Measurements from ENCODE around the gene GJC1.

Gene GJC1

DNA sequence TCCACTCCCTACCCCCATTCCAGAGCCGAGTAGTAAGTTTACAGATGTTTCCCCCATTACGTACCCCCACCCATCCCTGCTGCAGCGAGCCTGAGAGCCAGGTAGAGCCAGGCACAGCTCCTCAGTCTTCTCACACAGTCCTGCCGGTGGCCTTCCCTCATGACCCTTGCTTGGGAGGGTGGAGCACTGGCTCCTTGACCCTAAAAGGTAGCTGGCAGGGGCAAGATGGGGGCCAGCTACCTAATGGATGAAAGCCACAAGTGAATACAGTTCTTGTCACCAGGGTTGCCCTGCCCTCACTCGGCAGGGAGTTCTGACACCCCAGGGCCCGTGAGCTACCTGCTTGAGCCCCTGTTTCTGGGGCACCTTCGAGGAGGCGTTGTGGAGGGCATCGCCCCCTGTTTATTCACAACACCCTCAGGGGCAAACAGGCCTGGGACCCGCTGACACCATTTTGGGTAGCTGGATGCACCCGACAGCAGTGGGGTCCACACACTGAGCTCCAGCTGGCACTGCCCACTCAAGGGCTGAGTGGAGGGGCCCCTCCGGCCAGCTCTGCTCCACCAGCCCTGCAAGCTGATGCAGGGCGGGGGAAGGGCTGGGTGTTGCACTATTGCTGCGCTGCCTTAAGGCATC, 49.1 kb downstream of the GJC1 start:
- H3K4me3 ChIP-seq (ENCODE audit: low read depth, low read length): no peak overlapping the region
- H3K4ac ChIP-seq (ENCODE audit: low read depth, low read length): no peak overlapping the region
- WGBS (ENCODE audit: extremely low coverage, insufficient coverage, insufficient read length): no CpG with 5 or more reads among the region's 14 CpGs
- no peak overlapping the region for H2BK5ac ChIP-seq (ENCODE audit: low read depth, low read length, poor library complexity)
- H3K27me3 ChIP-seq (ENCODE audit: insufficient read depth, low read length): peaks cover 2% of the 10 kb centered on the region
- H4K12ac ChIP-seq (ENCODE audit: low read depth, low read length): no peak overlapping the region
- no peaks in the 10 kb centered on the region for H3K36me3 ChIP-seq (ENCODE audit: control insufficient read depth in 1 of 2, insufficient read depth in 2 of 2, low read length in 2 of 2)
- H2AK5ac ChIP-seq (ENCODE audit: low read length): no peak overlapping the region
- H2BK12ac ChIP-seq (ENCODE audit: low read length): no peak overlapping the region
- H3K23ac ChIP-seq (ENCODE audit: low read length): no peak overlapping the region
- H3K14ac ChIP-seq (ENCODE audit: low read length): no peak overlapping the region
- H2AFZ ChIP-seq (ENCODE audit: insufficient read depth, low read length, poor library complexity): no peak overlapping the region
- no peak overlapping the region for H3K4me2 ChIP-seq (ENCODE audit: low read length)
- no peak overlapping the region for H3K18ac ChIP-seq (ENCODE audit: low read length)
- H3K9ac ChIP-seq (ENCODE audit: low read length): no peak overlapping the region
- H3K79me2 ChIP-seq (ENCODE audit: control insufficient read depth, insufficient read depth, low read length, poor library complexity): no peaks in the 10 kb centered on the region
- peaks cover 0 to 6% of the 10 kb centered on the region in 2 experiments for H3K4me1 ChIP-seq (ENCODE audit: control insufficient read depth in 1 of 2, insufficient read depth in 2 of 2, low read length in 2 of 2)
- DNase-seq: no peak
- no peak overlapping the region for H3K27ac ChIP-seq (ENCODE audit: low read depth, low read length)
- no peak overlapping the region for H2BK120ac ChIP-seq (ENCODE audit: insufficient read depth, low read length, poor library complexity)
- no peak overlapping the region for H4K8ac ChIP-seq (ENCODE audit: low read depth, low read length)
- H4K91ac ChIP-seq (ENCODE audit: low read depth, low read length): no peak overlapping the region
- H3K79me1 ChIP-seq (ENCODE audit: low read length): no peaks in the 10 kb centered on the region
- H3K9me3 ChIP-seq (ENCODE audit: insufficient read depth, low read depth, low read length): no peaks in the 10 kb centered on the region

DNA sequence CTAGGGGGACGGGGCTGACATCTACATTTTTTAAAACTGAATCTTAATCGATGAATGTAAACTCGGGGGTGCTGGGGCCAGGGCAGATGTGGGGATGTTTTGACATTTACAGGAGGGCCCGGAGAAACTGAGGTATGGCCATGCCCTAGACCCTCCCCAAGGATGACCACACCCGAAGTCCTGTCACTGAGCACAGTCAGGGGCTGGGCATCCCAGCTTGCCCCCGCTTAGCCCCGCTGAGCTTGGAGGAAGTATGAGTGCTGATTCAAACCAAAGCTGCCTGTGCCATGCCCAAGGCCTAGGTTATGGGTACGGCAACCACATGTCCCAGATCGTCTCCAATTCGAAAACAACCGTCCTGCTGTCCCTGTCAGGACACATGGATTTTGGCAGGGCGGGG, 49.9 kb downstream of the GJC1 start:
- no peak overlapping the region for H3K23ac ChIP-seq (ENCODE audit: low read length)

DNA sequence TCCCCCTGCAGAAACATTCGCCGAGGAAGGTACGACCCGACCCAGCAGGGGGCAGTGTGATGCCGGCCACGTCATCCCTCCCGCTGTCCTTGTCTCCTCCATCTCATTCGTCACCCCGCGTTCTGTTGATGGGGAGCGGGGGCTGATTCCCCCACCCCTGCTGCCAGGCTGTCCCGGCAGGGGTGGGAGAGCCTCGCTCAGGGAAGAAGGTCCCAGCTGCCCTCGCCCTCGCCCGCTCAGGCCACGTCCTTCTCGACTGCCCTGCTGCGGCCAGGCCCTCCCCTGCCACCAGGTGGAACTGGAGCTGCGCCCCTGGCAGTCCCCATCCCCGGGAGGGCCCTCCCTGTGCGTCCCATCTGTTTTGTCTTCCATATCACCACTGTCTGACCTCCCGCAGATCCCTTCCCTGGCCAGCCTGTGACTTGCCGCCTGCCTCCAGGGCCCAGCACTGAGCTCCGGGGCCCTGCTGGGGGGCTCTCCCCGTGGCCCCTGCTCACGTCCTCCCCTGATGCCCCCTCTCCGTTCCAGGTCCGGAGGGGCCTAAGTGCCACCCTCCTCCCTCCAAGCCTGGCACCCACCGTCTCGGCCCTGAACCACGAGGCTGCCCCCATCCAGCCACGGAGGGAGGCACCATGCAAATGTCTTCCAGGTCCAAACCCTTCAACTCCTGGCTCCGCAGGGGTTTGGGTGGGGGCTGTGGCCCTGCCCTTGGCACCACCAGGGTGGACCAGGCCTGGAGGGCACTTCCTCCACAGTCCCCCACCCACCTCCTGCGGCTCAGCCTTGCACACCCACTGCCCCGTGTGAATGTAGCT, 50.7 kb downstream of the GJC1 start:
- H3K9me3 ChIP-seq (ENCODE audit: insufficient read depth, low read depth, low read length): no peaks in the 10 kb centered on the region
- no peak overlapping the region for H4K91ac ChIP-seq (ENCODE audit: low read depth, low read length)
- peaks cover 4 to 11% of the 10 kb centered on the region in 2 experiments for H3K4me1 ChIP-seq (ENCODE audit: control insufficient read depth in 1 of 2, insufficient read depth in 2 of 2, low read length in 2 of 2)
- no peak overlapping the region for H2BK5ac ChIP-seq (ENCODE audit: low read depth, low read length, poor library complexity)
- no peak overlapping the region for H4K12ac ChIP-seq (ENCODE audit: low read depth, low read length)
- H3K36me3 ChIP-seq (ENCODE audit: control insufficient read depth in 1 of 2, insufficient read depth in 2 of 2, low read length in 2 of 2): no peaks in the 10 kb centered on the region
- no peaks in the 10 kb centered on the region for H3K79me1 ChIP-seq (ENCODE audit: low read length)
- peak overlapping the region; percentile 53 for H3K4me3 ChIP-seq (ENCODE audit: low read depth, low read length)
- H3K27ac ChIP-seq (ENCODE audit: low read depth, low read length): no peak overlapping the region
- no peaks in the 10 kb centered on the region for H3K79me2 ChIP-seq (ENCODE audit: control insufficient read depth, insufficient read depth, low read length, poor library complexity)
- peaks cover 2% of the 10 kb centered on the region for H3K27me3 ChIP-seq (ENCODE audit: insufficient read depth, low read length)
- DNase-seq: peak; percentile 54 to 78
- no peak overlapping the region for H3K4ac ChIP-seq (ENCODE audit: low read depth, low read length)
- no peak overlapping the region for H3K9ac ChIP-seq (ENCODE audit: low read length)
- H3K14ac ChIP-seq (ENCODE audit: low read length): no peak overlapping the region
- H2AFZ ChIP-seq (ENCODE audit: insufficient read depth, low read length, poor library complexity): peak overlapping the region; percentile 39
- H3K4me2 ChIP-seq (ENCODE audit: low read length): peak overlapping the region; percentile 85
- no peak overlapping the region for H2BK120ac ChIP-seq (ENCODE audit: insufficient read depth, low read length, poor library complexity)
- no peak overlapping the region for H3K23ac ChIP-seq (ENCODE audit: low read length)
- no CpG with 5 or more reads among the region's 36 CpGs for WGBS (ENCODE audit: extremely low coverage, insufficient coverage, insufficient read length)
- no peak overlapping the region for H3K18ac ChIP-seq (ENCODE audit: low read length)
- H2BK12ac ChIP-seq (ENCODE audit: low read length): no peak overlapping the region
- H4K8ac ChIP-seq (ENCODE audit: low read depth, low read length): peak overlapping the region; percentile 7
- no peak overlapping the region for H2AK5ac ChIP-seq (ENCODE audit: low read length)

More for the DNA sequence above, 49.9 kb downstream of the GJC1 start:
- H3K9me3 ChIP-seq (ENCODE audit: insufficient read depth, low read depth, low read length): no peaks in the 10 kb centered on the region
- no peaks in the 10 kb centered on the region for H3K36me3 ChIP-seq (ENCODE audit: control insufficient read depth in 1 of 2, insufficient read depth in 2 of 2, low read length in 2 of 2)
- no peak overlapping the region for H4K91ac ChIP-seq (ENCODE audit: low read depth, low read length)
- no peak overlapping the region for H4K8ac ChIP-seq (ENCODE audit: low read depth, low read length)
- no peak overlapping the region for H2AK5ac ChIP-seq (ENCODE audit: low read length)
- no peak overlapping the region for H2BK120ac ChIP-seq (ENCODE audit: insufficient read depth, low read length, poor library complexity)
- H3K9ac ChIP-seq (ENCODE audit: low read length): no peak overlapping the region
- H3K27ac ChIP-seq (ENCODE audit: low read depth, low read length): no peak overlapping the region
- no peak overlapping the region for H3K4ac ChIP-seq (ENCODE audit: low read depth, low read length)
- H2BK5ac ChIP-seq (ENCODE audit: low read depth, low read length, poor library complexity): no peak overlapping the region
- peaks cover under 1 to 8% of the 10 kb centered on the region in 2 experiments for H3K4me1 ChIP-seq (ENCODE audit: control insufficient read depth in 1 of 2, insufficient read depth in 2 of 2, low read length in 2 of 2)
- no peak for DNase-seq
- no peak overlapping the region for H4K12ac ChIP-seq (ENCODE audit: low read depth, low read length)
- no peak overlapping the region for H3K18ac ChIP-seq (ENCODE audit: low read length)
- no peaks in the 10 kb centered on the region for H3K79me1 ChIP-seq (ENCODE audit: low read length)
- H3K4me3 ChIP-seq (ENCODE audit: low read depth, low read length): no peak overlapping the region
- H3K14ac ChIP-seq (ENCODE audit: low read length): no peak overlapping the region
- no peak overlapping the region for H2BK12ac ChIP-seq (ENCODE audit: low read length)
- H2AFZ ChIP-seq (ENCODE audit: insufficient read depth, low read length, poor library complexity): no peak overlapping the region
- H3K79me2 ChIP-seq (ENCODE audit: control insufficient read depth, insufficient read depth, low read length, poor library complexity): no peaks in the 10 kb centered on the region
- H3K27me3 ChIP-seq (ENCODE audit: insufficient read depth, low read length): peaks cover 2% of the 10 kb centered on the region
- no CpG with 5 or more reads among the region's 12 CpGs for WGBS (ENCODE audit: extremely low coverage, insufficient coverage, insufficient read length)
- H3K4me2 ChIP-seq (ENCODE audit: low read length): no peak overlapping the region

DNA sequence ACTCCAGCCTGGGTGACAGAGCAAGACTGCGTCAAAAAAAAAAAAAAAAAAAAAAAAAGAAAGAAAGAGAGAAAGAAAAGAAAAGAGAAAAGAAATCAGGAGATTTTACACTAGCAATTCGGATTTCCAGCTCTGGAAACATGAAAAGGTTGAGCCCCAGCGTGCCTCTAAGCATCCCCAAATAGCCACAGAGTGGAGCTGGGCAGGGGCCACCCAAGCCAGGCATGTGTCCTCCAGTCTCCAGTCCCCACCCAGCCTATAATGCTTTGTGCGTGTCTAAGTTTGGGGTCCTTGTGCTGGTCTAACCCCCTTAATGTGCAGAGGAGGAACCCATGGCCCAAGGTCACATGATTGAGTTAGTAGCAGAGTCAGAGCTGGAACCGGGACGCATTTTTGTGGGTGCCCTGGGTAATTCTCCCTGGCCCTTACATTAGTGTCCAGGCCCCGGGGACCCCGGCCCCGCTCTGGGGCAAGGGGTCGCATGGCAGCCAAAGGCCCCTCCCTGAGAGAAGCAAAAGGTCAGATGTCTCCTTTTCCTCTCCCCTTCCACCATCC, 51.4 kb downstream of the GJC1 start:
- Histone ChIP-seq H3K4me2 (ENCODE audit: low read length) (peak overlapping the region; percentile 85), H3K27me3 (ENCODE audit: insufficient read depth, low read length) (peaks cover 2% of the 10 kb centered on the region), H3K9me3 (ENCODE audit: insufficient read depth, low read depth, low read length) (no peaks in the 10 kb centered on the region), H2BK5ac (ENCODE audit: low read depth, low read length, poor library complexity) (no peak overlapping the region), H4K91ac (ENCODE audit: low read depth, low read length) (no peak overlapping the region), H3K79me2 (ENCODE audit: control insufficient read depth, insufficient read depth, low read length, poor library complexity) (no peaks in the 10 kb centered on the region), H3K18ac (ENCODE audit: low read length) (no peak overlapping the region), H2BK120ac (ENCODE audit: insufficient read depth, low read length, poor library complexity) (no peak overlapping the region), H3K79me1 (ENCODE audit: low read length) (no peaks in the 10 kb centered on the region), H3K36me3 (ENCODE audit: control insufficient read depth in 1 of 2, insufficient read depth in 2 of 2, low read length in 2 of 2) (no peaks in the 10 kb centered on the region), H2BK12ac (ENCODE audit: low read length) (no peak overlapping the region), H3K23ac (ENCODE audit: low read length) (no peak overlapping the region), H3K4me1 (ENCODE audit: control insufficient read depth in 1 of 2, insufficient read depth in 2 of 2, low read length in 2 of 2) (peaks cover 4 to 11% of the 10 kb centered on the region in 2 experiments), H4K12ac (ENCODE audit: low read depth, low read length) (no peak overlapping the region), H3K4me3 (ENCODE audit: low read depth, low read length) (no peak overlapping the region), H2AK5ac (ENCODE audit: low read length) (no peak overlapping the region), H3K4ac (ENCODE audit: low read depth, low read length) (no peak overlapping the region), H3K9ac (ENCODE audit: low read length) (no peak overlapping the region), H3K14ac (ENCODE audit: low read length) (no peak overlapping the region), H3K27ac (ENCODE audit: low read depth, low read length) (no peak overlapping the region), H4K8ac (ENCODE audit: low read depth, low read length) (no peak overlapping the region), H2AFZ (ENCODE audit: insufficient read depth, low read length, poor library complexity) (no peak overlapping the region)
- no CpG with 5 or more reads among the region's 10 CpGs for WGBS (ENCODE audit: extremely low coverage, insufficient coverage, insufficient read length)
- DNase-seq: no peak
